HT1080 (cell line): Measurements from ENCODE around the gene EBF4. TPM values are rescaled to one million over a fixed set of nuclear protein-coding genes. Genes with fewer than 3 reads are reported as not detected.

ENCODE experiments used
- DNase-seq: peaks from one replicate; pipeline ENCODE4 v3.0.0-alpha.2; 2015; ENCODE audit warnings: low read depth
- total RNA-seq: library from RNA; depleted of rRNA; stranded (reverse); fragments of >200 nt; shearing (Covaris generic); gene quantifications from 2 replicates; pipeline ENCODE4 v1.2.3, GENCODE V29; 2014

The EBF4 gene
- total RNA-seq, 1 experiment from 2014 or later = not detected

DNA sequence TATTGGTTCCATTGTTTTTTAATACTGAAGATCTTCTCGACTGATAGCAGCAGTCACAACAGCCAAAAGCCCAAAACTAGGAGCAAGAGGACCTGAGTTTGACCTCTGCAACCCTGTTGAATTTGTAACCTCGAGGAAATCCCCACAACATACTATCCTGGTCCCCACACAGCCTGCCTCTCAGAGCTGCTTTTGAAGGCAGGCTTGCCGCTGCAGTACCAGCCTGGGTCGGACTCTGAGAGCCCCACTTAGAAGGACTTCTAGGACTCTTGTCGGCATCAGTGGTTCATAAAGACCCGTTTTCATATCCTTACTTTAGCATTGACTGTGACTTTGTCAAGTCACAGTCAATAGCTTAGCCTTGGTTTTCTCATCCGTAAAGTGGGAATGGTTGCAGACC lies 49.3 kb downstream of the EBF4 start:
- no peak for DNase-seq

- no peak for DNase-seq
Observed at GRCh38 chr20:2742431-2742830, 49.9 kb downstream of the EBF4 start.

DNA sequence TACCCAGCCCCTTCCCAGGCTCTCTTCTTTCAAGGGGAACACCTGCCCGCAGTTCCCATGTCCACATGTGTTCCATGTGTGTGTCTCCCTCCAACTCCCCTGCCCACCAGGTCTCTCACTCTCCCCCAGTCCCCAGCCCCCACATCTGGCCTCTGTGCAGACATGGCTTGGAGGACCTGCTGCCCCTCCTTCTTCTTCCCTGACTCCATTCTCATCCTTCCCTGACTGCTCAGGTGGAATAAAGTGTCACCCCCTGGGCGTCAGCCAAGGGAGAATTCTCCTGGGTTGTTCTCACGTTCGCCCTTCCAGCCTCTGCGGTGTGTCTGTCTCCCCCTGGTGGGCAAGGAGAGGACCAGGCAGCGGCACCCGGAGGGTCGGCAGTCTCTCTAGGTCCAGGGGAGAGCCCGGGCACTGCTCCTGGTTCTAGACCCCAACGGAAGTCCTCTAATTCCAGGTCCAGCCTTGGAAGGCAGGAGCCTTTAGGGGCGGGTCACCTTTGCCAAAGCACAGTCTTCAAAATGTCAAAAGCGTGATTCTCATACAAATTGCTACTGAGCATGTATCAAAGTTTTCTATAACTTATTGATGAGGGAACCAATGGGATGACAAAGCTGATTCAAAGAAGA lies 50.5 kb downstream of the EBF4 start:
- DNase-seq = peak; percentile 48

DNA sequence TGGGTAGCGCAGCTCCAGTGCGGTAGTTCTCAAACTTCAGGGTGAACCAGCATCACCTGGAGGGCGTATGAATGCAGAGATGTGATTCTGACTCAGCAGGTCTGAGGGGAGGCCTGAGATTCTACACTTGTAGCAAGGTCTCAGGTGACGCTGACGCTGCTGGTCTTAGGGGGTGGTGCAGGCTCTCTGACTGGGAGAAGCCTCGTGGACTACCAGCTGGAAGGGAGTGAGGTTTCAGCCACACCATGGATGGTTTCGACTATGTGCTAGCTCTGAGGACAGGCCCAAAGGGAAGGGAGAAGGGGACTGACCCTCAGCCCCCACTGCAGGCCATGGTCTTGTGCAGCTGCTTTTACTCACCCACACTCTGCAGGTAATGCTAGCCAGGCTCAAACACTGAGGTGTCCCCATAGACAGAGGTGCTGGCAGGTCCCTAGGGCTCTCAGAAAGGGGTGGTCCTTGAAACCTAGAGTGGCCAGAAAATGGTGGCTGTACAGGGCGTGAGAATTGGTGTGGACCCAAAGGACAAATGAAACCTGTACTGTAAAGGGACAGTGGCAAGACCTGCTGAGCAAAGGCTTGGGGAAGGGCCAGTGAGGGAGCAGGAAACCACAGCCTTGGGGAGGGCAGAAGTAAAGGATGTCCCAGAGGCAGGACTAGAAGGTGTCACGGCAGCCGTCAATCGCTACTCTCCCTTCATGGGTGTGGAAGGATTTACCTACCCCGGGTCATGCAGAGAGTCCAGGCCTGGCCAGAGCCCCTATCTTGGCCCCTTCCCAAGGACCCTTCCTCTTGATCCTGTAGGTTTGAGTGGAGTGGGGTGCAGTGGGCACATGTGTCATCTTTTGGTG lies 52.7 kb downstream of the EBF4 start:
- no peak for DNase-seq

- DNase-seq = no peak
Observed at GRCh38 chr20:2745936-2746635, 53.5 kb downstream of the EBF4 start.

DNA sequence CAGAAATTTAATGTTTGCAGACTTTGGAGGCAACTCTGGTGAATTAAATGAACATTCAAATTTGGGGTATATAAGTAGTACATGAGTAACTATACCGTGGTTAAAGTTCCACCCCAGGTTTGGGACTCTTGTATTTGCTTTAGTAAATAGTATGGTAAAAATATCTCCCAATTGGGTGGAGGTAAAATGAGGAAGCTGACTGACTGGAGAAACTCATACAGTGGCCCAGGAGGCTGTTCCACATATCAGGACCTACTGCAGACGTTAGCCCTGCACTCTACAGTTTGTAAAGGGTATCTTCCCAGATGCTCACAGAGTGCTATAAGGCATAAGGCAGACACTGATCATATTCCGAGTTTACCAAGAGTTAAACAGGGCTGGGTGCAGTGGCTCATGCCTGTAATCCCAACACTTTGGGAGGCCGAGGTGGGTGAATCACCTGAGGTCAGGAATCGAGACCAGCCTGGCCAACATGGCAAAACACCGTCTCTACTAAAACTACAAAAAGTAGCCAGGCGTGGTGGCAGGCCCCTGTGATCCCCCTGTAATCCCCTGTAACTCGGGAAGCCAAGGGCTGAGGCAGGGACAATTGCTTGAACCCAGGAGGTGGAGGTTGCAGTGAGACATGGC lies 54.2 kb downstream of the EBF4 start:
- no peak for DNase-seq

GRCh38 chr20:2747676-2748235 lies 55.2 kb downstream of the EBF4 start:
- no peak for DNase-seq

DNA sequence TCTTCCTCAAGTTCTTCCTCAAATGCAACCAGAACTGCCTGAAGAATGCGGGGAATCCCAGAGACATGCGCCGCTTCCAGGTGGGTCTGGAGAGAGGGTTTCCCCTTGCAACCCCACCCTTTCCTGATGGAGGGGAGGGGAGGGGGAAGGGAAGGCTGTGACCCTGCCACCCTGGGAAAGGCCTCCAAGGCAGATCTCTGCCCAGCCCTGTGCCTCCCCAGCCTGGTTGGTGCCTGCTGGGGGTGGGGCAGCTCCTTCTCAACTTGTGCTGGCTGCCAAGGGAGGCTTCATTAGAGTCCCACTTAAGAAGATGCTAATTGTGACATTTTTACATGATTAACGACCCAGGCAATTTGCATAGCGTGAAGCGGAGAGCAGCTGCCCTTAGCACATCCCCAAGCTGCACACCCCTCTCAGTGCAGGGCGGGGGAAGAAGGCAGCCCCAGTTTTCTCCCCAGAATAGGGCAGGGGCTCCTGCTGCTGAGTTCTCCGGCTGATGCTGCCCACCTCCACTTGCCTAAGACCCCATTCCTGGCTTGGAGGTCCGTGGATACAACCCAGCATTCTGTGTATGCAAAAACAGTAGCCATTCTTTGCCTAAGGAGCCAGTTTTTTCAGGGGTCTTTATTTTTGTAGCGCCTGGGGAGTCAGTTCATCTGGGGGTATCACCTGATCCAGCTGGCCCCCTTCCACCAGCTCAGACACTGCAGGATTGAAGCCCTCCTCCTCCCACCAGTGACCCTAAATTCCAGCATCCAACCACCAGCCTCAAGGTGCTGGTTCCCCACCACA lies 56.2 kb downstream of the EBF4 start:
- no peak for DNase-seq

- no peak for DNase-seq
Observed at GRCh38 chr20:2749343-2749950, 56.9 kb downstream of the EBF4 start.

- no peak for DNase-seq
Observed at GRCh38 chr20:2749951-2750490, 57.4 kb downstream of the EBF4 start.

DNA sequence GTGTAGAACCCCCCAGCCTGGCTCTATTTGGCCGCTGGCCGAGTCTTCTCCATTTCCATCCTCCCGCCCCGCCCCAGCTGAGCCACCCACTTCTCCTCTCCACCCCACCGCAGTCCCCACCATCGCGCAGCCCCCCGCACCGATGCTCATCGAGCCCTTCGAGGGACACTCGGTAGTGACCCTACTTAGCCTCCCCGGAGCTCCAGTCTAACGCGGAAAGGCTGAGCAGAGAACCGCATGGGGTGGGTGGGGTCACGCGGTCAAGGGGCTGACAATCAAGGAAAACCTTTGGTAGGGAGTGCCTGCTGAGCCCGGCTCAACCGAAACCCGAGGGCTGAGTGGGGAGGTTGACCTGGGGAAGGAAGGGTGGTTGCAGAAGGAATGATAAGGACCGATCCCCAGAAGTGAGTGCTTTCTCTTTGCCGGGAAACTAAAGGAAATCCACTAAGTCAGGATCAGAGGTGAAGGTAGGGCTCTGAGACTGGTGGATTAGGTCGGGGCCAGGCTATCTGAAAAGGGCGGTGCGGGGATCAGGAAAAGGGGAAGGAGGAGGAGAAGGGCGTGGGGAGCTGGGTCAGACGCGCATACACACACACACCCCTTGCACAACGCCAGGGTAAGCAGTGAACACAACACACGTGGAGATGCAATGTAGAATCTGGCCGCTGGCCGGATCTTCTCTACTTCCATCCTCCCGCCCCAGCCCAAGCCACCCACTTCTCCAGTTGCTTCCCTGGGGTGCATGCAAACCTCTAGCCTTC lies 58.1 kb downstream of the EBF4 start:
- no peak for DNase-seq

- DNase-seq = no peak
Observed at GRCh38 chr20:2751347-2751877, 58.8 kb downstream of the EBF4 start.

DNA sequence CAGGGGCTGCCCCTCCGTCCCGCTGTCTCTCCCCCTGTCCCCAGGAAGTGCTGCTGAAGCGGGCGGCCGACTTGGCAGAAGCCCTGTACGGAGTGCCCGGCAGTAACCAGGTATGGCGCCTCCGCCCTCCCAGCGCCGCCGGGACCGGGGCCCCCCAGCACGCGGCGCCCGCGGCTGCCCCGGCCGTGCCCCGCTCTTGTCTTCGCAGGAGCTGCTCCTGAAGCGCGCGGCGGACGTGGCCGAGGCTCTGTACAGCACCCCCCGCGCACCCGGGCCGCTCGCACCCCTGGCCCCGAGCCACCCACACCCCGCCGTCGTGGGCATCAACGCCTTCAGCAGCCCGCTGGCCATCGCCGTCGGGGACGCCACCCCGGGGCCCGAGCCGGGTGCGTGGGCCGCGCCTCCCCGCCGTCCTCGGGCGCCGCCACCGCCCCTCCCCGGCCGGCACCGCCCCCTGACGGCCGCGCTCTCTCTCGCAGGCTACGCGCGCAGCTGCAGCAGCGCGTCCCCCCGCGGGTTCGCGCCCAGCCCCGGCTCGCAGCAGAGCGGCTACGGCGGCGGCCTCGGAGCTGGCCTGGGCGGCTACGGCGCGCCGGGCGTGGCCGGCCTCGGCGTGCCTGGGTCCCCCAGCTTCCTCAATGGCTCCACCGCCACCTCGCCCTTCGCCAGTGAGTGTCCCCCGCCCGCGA lies 59.4 kb downstream of the EBF4 start:
- no peak for DNase-seq

DNA sequence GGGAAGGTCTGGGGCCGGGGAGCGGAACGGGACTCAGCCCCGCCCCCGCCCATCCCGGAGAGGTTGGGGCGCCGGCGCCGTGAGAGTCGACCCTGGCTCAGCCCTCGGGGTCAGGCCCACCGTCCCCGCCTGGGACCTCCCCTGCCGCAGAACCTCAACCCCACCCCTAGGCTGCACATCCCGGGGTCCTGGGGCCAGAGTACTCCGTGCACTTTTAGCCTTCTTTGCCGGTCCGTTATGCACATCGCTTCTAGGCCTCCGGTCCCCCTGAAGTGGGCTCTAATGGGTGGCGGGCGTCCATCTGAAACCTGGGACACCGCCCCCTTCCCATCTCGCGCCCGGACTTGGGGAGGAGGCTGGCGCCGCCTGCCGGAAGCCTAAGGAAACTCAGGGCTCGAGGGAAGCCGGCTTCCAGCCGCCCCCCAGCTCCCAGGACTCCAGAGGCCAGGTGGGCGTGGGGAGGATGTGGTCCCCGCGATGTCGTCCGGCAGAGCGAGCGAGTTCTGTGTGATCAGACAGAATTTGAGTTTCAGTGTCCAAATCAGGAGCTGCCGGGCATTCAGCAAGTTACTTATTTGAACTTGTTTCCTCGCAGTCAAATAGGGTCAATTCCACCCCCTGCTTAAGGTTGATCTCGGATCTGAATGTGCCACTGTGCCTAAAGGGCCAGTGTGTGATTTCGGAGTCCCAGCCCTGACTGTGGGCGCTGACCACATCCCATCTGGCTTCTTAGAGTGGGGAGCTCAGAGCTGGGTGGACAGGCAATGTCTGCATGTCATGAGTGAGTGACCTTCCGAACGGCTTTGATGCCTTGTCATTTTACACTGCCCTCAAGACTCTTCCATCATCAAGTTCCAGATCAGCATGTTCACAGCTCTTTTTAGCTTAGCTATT lies 60.2 kb downstream of the EBF4 start:
- DNase-seq = peak; percentile 51

GRCh38 chr20:2753461-2754040 lies 61.0 kb downstream of the EBF4 start:
- no peak for DNase-seq

GRCh38 chr20:2754424-2754823 lies 61.8 kb downstream of the EBF4 start:
- no peak for DNase-seq
